ENCODE data around the gene TUB. TPM values are rescaled to one million over a fixed set of nuclear protein-coding genes. Genes with fewer than 3 reads are reported as not detected.

Gene TUB
- polyA plus RNA-seq, 2 donors: 0.71 to 0.78 TPM

DNA sequence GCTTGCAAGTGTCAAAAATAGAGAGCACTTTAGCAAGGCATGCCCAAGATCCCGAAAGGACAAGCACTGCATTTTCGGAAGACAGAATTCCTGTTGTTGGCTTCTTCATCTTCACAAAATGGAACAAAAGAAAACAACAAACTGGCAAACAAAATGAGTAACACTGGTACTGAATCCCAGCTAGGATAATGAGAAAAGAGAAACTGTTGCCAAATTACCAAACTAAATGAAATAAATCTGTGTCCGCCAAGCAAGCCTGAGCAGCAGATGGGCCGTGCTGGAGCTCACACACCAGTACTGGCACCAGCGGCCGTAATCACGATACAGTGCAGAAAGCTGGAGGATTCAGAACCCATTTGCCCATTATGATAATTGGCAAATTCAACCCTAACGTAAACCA lies 30.6 kb downstream of the TUB start:
- Histone ChIP-seq H3K4me1 (ENCODE audit: control insufficient read depth in 2 of 2, insufficient read depth in 2 of 2, low read length in 1 of 2) (no peaks in the 10 kb centered on the region), H3K9me3 (ENCODE audit: control insufficient read depth in 2 of 2, insufficient read depth in 1 of 2, low read depth in 1 of 2, low read length in 1 of 2) (no peaks in the 10 kb centered on the region), H3K4me3 (ENCODE audit: low read depth in 1 of 2, low read length in 2 of 2) (no peak overlapping the region), H3K27ac (ENCODE audit: low read depth in 2 of 2, low read length in 1 of 2) (no peak overlapping the region), H3K27me3 (ENCODE audit: control insufficient read depth in 1 of 2, insufficient read depth in 2 of 2, low read length in 2 of 2) (no peaks in the 10 kb centered on the region), H3K36me3 (ENCODE audit: control insufficient read depth in 2 of 2, insufficient read depth in 2 of 2, low read length in 1 of 2) (peaks cover 0 to 4% of the 10 kb centered on the region in 2 donors)
- WGBS, 2 donors: 73 to 84% methylated on average over 8 of the region's 8 CpGs

DNA sequence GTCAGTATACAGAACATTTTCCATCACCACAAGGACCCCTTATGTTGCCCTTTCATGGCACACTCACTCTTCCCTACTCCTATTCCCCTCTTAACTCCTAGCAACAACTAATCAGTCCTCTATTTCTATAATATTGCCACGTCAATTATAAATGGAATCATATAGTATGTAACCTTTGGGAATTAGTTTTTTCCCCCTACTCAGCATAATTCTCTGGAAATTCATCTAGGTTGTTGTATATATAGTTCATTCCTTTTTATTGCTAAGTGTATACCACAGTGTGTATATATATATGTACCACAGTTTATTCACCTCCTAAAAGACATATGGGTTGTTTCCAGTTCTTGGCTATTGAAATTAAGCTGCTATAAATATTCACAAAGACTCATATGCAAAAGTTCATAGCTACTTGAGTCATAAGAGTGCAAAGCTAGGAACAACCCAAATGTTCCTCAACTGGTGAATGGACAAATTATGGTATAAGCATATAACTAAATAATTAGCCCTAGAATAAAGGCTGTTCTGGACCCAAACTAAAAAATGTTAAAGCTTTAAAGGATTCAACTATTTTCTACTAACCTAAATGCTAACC lies 41.3 kb downstream of the TUB start:
- H3K9me3 ChIP-seq (ENCODE audit: control insufficient read depth in 2 of 2, insufficient read depth in 1 of 2, low read depth in 1 of 2, low read length in 1 of 2): no peaks in the 10 kb centered on the region
- H3K27me3 ChIP-seq (ENCODE audit: control insufficient read depth in 1 of 2, insufficient read depth in 2 of 2, low read length in 2 of 2): no peaks in the 10 kb centered on the region
- H3K4me3 ChIP-seq (ENCODE audit: low read depth in 1 of 2, low read length in 2 of 2): no peak overlapping the region
- no peaks in the 10 kb centered on the region for H3K36me3 ChIP-seq (ENCODE audit: control insufficient read depth in 2 of 2, insufficient read depth in 2 of 2, low read length in 1 of 2)
- WGBS, 2 donors: 91 to 93% methylated on average over 1 of the region's 1 CpG
- no peak overlapping the region for H3K27ac ChIP-seq (ENCODE audit: low read depth in 2 of 2, low read length in 1 of 2)
- H3K4me1 ChIP-seq (ENCODE audit: control insufficient read depth in 2 of 2, insufficient read depth in 2 of 2, low read length in 1 of 2): no peaks in the 10 kb centered on the region

DNA sequence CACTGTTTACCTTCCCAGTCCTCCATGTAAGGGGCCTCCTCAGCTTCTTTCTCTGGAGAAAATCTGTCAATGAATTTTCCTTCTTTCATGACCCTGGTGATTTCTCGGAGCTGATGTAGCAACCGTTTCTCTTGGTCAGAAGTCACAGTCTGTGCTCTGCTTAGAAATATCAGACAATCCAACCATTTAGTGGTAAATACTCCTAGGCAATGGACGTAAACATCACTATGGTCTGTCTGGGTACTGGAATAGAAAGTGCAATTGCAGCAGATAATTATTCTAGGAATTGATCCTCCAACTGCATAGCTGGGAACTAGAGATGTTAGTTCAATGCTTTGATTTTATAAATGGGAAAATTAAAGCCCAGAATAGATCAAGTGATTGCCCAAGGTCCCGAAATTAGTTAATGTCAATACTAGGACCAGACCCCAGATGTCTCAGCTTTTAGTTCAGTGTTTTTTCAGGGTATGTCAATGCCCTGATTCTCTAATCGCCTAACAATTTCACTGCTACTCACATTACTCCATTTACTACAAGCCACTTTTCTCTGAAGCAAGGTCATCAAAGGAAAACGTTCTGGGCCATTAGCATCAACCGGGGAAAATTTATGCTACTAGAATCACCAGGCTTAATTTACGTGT lies 45.8 kb downstream of the TUB start:
- Histone ChIP-seq H3K36me3 (ENCODE audit: control insufficient read depth in 2 of 2, insufficient read depth in 2 of 2, low read length in 1 of 2) (no peaks in the 10 kb centered on the region), H3K27me3 (ENCODE audit: control insufficient read depth in 1 of 2, insufficient read depth in 2 of 2, low read length in 2 of 2) (no peaks in the 10 kb centered on the region), H3K27ac (ENCODE audit: low read depth in 2 of 2, low read length in 1 of 2) (no peak overlapping the region), H3K9me3 (ENCODE audit: control insufficient read depth in 2 of 2, insufficient read depth in 1 of 2, low read depth in 1 of 2, low read length in 1 of 2) (no peaks in the 10 kb centered on the region), H3K4me1 (ENCODE audit: control insufficient read depth in 2 of 2, insufficient read depth in 2 of 2, low read length in 1 of 2) (no peaks in the 10 kb centered on the region), H3K4me3 (ENCODE audit: low read depth in 1 of 2, low read length in 2 of 2) (no peak overlapping the region)
- WGBS, 2 donors: 77 to 83% methylated on average over 8 of the region's 8 CpGs

- Histone ChIP-seq H3K27me3 (ENCODE audit: control insufficient read depth in 1 of 2, insufficient read depth in 2 of 2, low read length in 2 of 2) (no peaks in the 10 kb centered on the region), H3K4me1 (ENCODE audit: control insufficient read depth in 2 of 2, insufficient read depth in 2 of 2, low read length in 1 of 2) (no peaks in the 10 kb centered on the region), H3K27ac (ENCODE audit: low read depth in 2 of 2, low read length in 1 of 2) (no peak overlapping the region), H3K4me3 (ENCODE audit: low read depth in 1 of 2, low read length in 2 of 2) (no peak overlapping the region), H3K36me3 (ENCODE audit: control insufficient read depth in 2 of 2, insufficient read depth in 2 of 2, low read length in 1 of 2) (no peaks in the 10 kb centered on the region), H3K9me3 (ENCODE audit: control insufficient read depth in 2 of 2, insufficient read depth in 1 of 2, low read depth in 1 of 2, low read length in 1 of 2) (no peaks in the 10 kb centered on the region)
- WGBS, 2 donors: 72 to 75% methylated on average over 2 of the region's 2 CpGs
These were observed 46.4 kb downstream of the TUB start for GRCh38 chr11:8127447-8127846.

DNA sequence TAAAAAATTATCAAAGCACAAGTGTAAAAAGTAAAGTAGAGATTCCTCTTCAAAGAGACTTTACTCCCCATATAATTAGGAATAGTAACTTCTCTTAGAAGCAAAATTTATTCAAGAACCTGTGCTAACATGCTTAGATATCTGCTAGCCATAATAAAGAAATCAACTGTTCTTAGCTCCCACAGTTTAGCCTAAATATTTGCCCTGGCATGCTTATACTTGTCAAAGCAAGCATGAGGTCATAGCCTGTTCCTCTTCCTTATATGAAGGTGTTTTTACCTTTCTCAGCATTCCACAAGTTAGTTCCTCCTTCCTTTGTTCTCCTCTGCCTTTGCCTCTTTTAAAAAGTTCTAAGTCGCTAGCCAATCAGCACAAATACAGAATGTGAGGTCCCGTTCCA lies 57.5 kb downstream of the TUB start:
- H3K4me1 ChIP-seq (ENCODE audit: control insufficient read depth in 2 of 2, insufficient read depth in 2 of 2, low read length in 1 of 2): no peaks in the 10 kb centered on the region
- no peaks in the 10 kb centered on the region for H3K36me3 ChIP-seq (ENCODE audit: control insufficient read depth in 2 of 2, insufficient read depth in 2 of 2, low read length in 1 of 2)
- H3K27me3 ChIP-seq (ENCODE audit: control insufficient read depth in 1 of 2, insufficient read depth in 2 of 2, low read length in 2 of 2): no peaks in the 10 kb centered on the region
- H3K27ac ChIP-seq (ENCODE audit: low read depth in 2 of 2, low read length in 1 of 2): peak overlapping the region; percentile 11 to 76
- peaks cover 2% of the 10 kb centered on the region in 2 donors for H3K9me3 ChIP-seq (ENCODE audit: control insufficient read depth in 2 of 2, insufficient read depth in 1 of 2, low read depth in 1 of 2, low read length in 1 of 2)
- 58 to 71% methylated on average over 2 of the region's 2 CpGs for WGBS, 2 donors
- H3K4me3 ChIP-seq (ENCODE audit: low read depth in 1 of 2, low read length in 2 of 2): no peak overlapping the region

DNA sequence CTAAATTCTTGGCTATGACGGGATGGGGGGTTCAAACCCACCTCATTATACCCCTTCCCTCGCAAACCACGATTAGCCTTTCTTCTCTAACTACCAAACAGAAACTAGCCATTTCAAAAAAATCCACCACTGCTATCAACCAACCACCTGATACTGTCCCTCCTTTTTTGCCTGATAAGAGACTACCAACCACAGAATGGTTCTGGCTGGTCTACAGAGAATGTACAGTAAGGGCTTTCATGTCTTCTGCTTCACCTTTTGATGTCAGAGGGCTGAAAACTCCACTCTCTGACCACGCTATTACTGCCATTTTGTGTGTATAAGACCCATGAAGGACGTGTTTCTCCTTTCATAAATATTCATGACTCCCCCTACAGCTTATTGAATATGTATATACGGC lies 68.7 kb downstream of the TUB start:
- 89 to 92% methylated on average over 6 of the region's 6 CpGs for WGBS, 2 donors
- Histone ChIP-seq H3K9me3 (ENCODE audit: control insufficient read depth in 2 of 2, insufficient read depth in 1 of 2, low read depth in 1 of 2, low read length in 1 of 2) (no peaks in the 10 kb centered on the region), H3K4me1 (ENCODE audit: control insufficient read depth in 2 of 2, insufficient read depth in 2 of 2, low read length in 1 of 2) (no peaks in the 10 kb centered on the region), H3K36me3 (ENCODE audit: control insufficient read depth in 2 of 2, insufficient read depth in 2 of 2, low read length in 1 of 2) (no peaks in the 10 kb centered on the region), H3K4me3 (ENCODE audit: low read depth in 1 of 2, low read length in 2 of 2) (no peak overlapping the region), H3K27ac (ENCODE audit: low read depth in 2 of 2, low read length in 1 of 2) (no peak overlapping the region), H3K27me3 (ENCODE audit: control insufficient read depth in 1 of 2, insufficient read depth in 2 of 2, low read length in 2 of 2) (no peaks in the 10 kb centered on the region)

Other genes with a start within 250 kb of the TUB start
- gene OR10A6, start 149.9 kb upstream of the TUB start, polyA plus RNA-seq: not detected
- gene OR10A3, start 139.5 kb upstream of the TUB start, polyA plus RNA-seq: not detected
- not detected for gene NLRP10, start 115.8 kb upstream of the TUB start, polyA plus RNA-seq
- gene EIF3F, start 93.9 kb upstream of the TUB start, polyA plus RNA-seq: 100 to 1,000 TPM in 1 of 2 donors, 10 to 100 TPM in 1; 80.4 to 406 TPM
- gene RIC3, start 87.8 kb downstream of the TUB start, polyA plus RNA-seq: 10 to 100 TPM in 1 of 2 donors, 1 to 10 TPM in 1; 6.2 to 11.6 TPM
- gene LMO1, start 182.7 kb downstream of the TUB start, polyA plus RNA-seq: under 1 TPM; 0.06 to 0.08 TPM